HepG2 (cell line): ENCODE data around the gene RPS6KB2. TPM values are rescaled to one million over a fixed set of nuclear protein-coding genes. Genes with fewer than 3 reads are reported as not detected.

Source experiments
- ARID2 ChIP-seq: sonication (generic); formaldehyde crosslinking; IDR thresholded peaks from 2 replicates; pipeline ENCODE4 v1.8.1; 2022; ENCODE audit warnings: mild to moderate bottlenecking, missing genetic modification reagents, borderline replicate concordance
- E2F1 ChIP-seq: sonication (generic); formaldehyde crosslinking; IDR thresholded peaks from 2 replicates; pipeline ENCODE4 v1.5.0; 2020; ENCODE audit warnings: missing genetic modification reagents
- FOSL2 ChIP-seq: sonication (generic); formaldehyde crosslinking; IDR thresholded peaks from 2 replicates; pipeline ENCODE4 v1.4.0; 2020; ENCODE audit warnings: missing genetic modification reagents
- FOXO4 ChIP-seq: sonication (generic); formaldehyde crosslinking; conservative IDR thresholded peaks from 2 replicates; pipeline ENCODE4 v1.8.1; 2023; ENCODE audit warnings: missing genetic modification reagents
- JUNB ChIP-seq: sonication (generic); formaldehyde crosslinking; IDR thresholded peaks from 2 replicates; pipeline ENCODE4 v1.8.0; 2022; ENCODE audit warnings: missing genetic modification reagents, mild to moderate bottlenecking, borderline replicate concordance
- KAT7 ChIP-seq: IDR thresholded peaks from 2 replicates; pipeline ENCODE4 v1.6.1; 2018; ENCODE audit warnings: borderline replicate concordance, missing compliant biosample characterization
- KDM6A ChIP-seq: IDR thresholded peaks from 2 replicates; pipeline ENCODE4 v1.6.1; 2016; ENCODE audit warnings: low read depth
- NBN ChIP-seq: fragments of 450-650 bp; conservative IDR thresholded peaks from 2 replicates; pipeline ENCODE4 v1.6.1; 2017
- NFE2 ChIP-seq: sonication (generic); formaldehyde crosslinking; IDR thresholded peaks from 2 replicates; pipeline ENCODE4 v1.4.0; 2020; ENCODE audit warnings: missing genetic modification reagents
- NFE2L2 ChIP-seq: fragments of 150-350 bp; IDR thresholded peaks from 2 replicates; pipeline ENCODE4 v1.6.1; 2014; ENCODE audit warnings: low read length
- REXO4 ChIP-seq: sonication (generic); formaldehyde crosslinking; IDR thresholded peaks from 2 replicates; pipeline ENCODE4 v1.8.0; 2022; ENCODE audit warnings: missing genetic modification reagents, mild to moderate bottlenecking, borderline replicate concordance
- TCF7 ChIP-seq: sonication (generic); IDR thresholded peaks from 2 replicates; pipeline ENCODE4 v1.6.1; 2016; ENCODE audit warnings: antibody characterized with exemption, low read depth
- ZNF367 ChIP-seq: sonication (generic); formaldehyde crosslinking; IDR thresholded peaks from 2 replicates; pipeline ENCODE4 v1.4.0; 2020; ENCODE audit warnings: missing genetic modification reagents, borderline replicate concordance
- ZNF543 ChIP-seq: sonication (generic); formaldehyde crosslinking; IDR thresholded peaks from 2 replicates; pipeline ENCODE4 v1.4.0; 2020; ENCODE audit warnings: mild to moderate bottlenecking, missing genetic modification reagents
- ZNF580 ChIP-seq: IDR thresholded peaks from 2 replicates; pipeline ENCODE4 v1.6.1; 2016; ENCODE audit warnings: low read depth, borderline replicate concordance
- polyA plus RNA-seq, 8 experiments: library from polyadenylated mRNA; depleted of rRNA in 3 of 8; stranded (reverse) in 7 of 8; unstranded in 1 of 8; fragments of >200 nt; fragmentation: Illumina TruSeq in 4 of 8; extraction: Trizol in 4 of 8; gene quantifications; 2 replicates each; pipeline versions ENCODE4 v1.2.1 to v1.2.3, GENCODE V29; 2011 to 2016; ENCODE audit warnings: low read depth in 4 of 8, missing spikeins in 1 of 8, mixed read lengths in 1 of 8; ENCODE audit not compliant: insufficient read depth in 1 of 8
- total RNA-seq, 5 experiments: library from RNA; depleted of rRNA; stranded (reverse); fragments of >200 nt; fragmentation: Illumina TruSeq; extraction: Trizol; gene quantifications; 2 replicates each; pipeline ENCODE4 v1.2.3, GENCODE V29; 2016; ENCODE audit warnings: low read depth in 1 of 5
- TF ChIP-seq, protein P1 (sequence below): sonication (generic); formaldehyde crosslinking; IDR thresholded peaks from 2 replicates; pipeline ENCODE4 v1.8.1; 2023; ENCODE audit warnings: mild to moderate bottlenecking, moderate library complexity, missing genetic modification reagents
- TF ChIP-seq, protein P2 (sequence below): sonication (generic); formaldehyde crosslinking; IDR thresholded peaks from 2 replicates; pipeline ENCODE4 v1.9.0; 2022; ENCODE audit warnings: missing genetic modification reagents, mild to moderate bottlenecking, borderline replicate concordance
- TF ChIP-seq, protein P3 (sequence below): sonication (generic); formaldehyde crosslinking; IDR thresholded peaks from 2 replicates; pipeline ENCODE4 v1.5.1; 2020; ENCODE audit warnings: missing genetic modification reagents, mild to moderate bottlenecking, borderline replicate concordance
- TF ChIP-seq, protein P4 (sequence below): IDR thresholded peaks from 2 replicates; pipeline ENCODE4 v1.6.1; 2016; ENCODE audit warnings: mild to moderate bottlenecking, missing biosample characterization, missing genetic modification reagents

Gene RPS6KB2
- total and polyA plus RNA-seq, 2 of the 13 experiments (the other 11 are each of a cell fraction or from before 2014, with no cell fraction given) = 52.9 to 54.8 TPM

DNA sequence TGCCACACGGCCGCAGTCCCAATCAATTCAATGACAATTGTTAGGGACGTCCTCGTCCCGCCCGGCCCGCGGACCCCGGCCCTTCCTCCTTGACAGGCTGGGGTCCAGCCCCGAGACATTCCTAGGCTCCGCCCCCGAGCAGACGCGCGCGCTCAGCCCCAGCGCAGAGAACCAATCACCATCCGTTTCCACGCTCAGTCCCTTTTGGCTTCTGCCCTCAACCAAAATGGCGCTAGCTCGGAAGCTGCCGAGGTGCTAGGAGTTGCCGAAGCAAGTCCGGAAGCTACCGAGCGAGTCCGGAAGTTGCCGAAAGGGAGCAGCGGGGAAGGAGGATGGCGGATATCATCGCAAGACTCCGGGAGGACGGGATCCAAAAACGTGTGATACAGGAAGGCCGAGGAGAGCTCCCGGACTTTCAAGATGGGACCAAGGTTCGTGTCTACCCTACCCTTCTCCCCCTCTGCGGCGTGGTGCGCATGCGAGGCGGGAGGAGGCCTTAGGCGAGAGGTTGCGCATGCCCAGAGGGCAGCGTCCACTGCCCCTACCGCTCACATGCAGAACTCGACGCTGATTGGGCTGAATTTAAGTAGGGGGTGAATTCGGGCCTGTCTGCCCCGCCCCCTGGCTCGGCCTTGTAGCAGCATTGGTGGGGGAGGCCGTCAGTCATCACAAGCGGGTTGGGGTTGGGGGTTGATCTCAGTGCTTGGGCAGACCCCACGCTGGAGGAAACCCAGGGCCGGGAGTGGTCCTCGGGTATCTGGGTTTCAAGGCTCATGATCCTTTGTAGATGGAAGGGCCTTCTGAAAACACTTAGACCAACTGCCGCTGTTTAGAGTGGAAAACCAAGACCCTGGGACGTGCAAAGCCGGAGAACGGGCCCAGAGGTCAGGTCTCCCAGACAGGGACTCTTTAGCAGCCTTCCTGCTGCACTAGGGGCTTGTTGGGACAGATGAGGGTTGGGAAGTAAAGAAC, 54.8 kb downstream of the RPS6KB2 start, which contains the start of gene AIP (continued):
- TF ChIP-seq ZNF367 (CRISPR knock-in tag) (peak; percentile 79; the same call in 1 of the 2 replicates), REXO4 (0 out of 2 replicates have a peak, but pooled peaks have one; percentile 62), NFE2L2 (no peak), FOSL2 (CRISPR knock-in tag) (0 out of 2 replicates have a peak, but pooled peaks have one; percentile 46), ARID2 (CRISPR knock-in tag) (peak; percentile 99), KDM6A (CRISPR knock-in tag) (no peak), JUNB (CRISPR knock-in tag) (no peak), NBN (no peak), FOXO4 (CRISPR knock-in tag) (peak; percentile 99), KAT7 (peak; percentile 68; the same call in 1 of the 2 replicates), TCF7 (no peak), NFE2 (CRISPR knock-in tag) (no peak), E2F1 (CRISPR knock-in tag) (peak; percentile 83), ZNF580 (CRISPR knock-in tag) (peak; percentile 97), ZNF543 (CRISPR knock-in tag) (peak; percentile 98)
- TF ChIP-seq, protein P1, sequence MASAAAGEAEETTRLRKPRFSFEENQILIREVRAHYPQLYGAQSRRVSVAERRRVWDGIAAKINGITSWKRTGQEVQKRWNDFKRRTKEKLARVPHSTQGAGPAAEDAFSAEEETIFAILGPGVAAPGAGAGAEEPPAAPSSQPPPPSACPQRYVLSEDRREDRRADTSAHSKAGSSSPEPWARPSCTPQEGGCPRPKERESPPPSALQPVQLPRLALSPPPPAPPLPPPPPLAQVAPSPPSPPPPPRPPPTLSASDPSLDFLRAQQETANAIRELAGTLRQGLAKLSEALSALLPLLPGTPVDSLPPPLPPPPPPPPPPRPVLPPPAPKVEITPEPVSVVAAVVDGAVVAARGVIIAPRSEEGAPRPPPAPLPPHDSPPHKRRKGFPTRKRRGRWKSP (CRISPR knock-in tag) = peak; percentile 95
- TF ChIP-seq, protein P2, sequence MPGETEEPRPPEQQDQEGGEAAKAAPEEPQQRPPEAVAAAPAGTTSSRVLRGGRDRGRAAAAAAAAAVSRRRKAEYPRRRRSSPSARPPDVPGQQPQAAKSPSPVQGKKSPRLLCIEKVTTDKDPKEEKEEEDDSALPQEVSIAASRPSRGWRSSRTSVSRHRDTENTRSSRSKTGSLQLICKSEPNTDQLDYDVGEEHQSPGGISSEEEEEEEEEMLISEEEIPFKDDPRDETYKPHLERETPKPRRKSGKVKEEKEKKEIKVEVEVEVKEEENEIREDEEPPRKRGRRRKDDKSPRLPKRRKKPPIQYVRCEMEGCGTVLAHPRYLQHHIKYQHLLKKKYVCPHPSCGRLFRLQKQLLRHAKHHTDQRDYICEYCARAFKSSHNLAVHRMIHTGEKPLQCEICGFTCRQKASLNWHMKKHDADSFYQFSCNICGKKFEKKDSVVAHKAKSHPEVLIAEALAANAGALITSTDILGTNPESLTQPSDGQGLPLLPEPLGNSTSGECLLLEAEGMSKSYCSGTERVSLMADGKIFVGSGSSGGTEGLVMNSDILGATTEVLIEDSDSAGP (CRISPR knock-in tag) = peak; percentile 95
- TF ChIP-seq, protein P3, sequence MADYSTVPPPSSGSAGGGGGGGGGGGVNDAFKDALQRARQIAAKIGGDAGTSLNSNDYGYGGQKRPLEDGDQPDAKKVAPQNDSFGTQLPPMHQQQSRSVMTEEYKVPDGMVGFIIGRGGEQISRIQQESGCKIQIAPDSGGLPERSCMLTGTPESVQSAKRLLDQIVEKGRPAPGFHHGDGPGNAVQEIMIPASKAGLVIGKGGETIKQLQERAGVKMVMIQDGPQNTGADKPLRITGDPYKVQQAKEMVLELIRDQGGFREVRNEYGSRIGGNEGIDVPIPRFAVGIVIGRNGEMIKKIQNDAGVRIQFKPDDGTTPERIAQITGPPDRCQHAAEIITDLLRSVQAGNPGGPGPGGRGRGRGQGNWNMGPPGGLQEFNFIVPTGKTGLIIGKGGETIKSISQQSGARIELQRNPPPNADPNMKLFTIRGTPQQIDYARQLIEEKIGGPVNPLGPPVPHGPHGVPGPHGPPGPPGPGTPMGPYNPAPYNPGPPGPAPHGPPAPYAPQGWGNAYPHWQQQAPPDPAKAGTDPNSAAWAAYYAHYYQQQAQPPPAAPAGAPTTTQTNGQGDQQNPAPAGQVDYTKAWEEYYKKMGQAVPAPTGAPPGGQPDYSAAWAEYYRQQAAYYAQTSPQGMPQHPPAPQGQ (CRISPR knock-in tag) = no peak
- TF ChIP-seq, protein P4, sequence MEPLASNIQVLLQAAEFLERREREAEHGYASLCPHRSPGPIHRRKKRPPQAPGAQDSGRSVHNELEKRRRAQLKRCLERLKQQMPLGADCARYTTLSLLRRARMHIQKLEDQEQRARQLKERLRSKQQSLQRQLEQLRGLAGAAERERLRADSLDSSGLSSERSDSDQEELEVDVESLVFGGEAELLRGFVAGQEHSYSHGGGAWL (CRISPR knock-in tag) = peak; percentile 97
